H1 (cell line): ENCODE results near the gene RAB25. TPM values are rescaled to one million over a fixed set of nuclear protein-coding genes. Genes with fewer than 3 reads are reported as not detected.

ENCODE experiments used
- CTCF ChIA-PET: fragments of 300-600 bp; sonication (Branson Sonifier 250); formaldehyde crosslinking; loops from one replicate; lab custom pipeline; 2021; ENCODE audit not compliant: partially characterized antibody; lab: Charles Lee
- POLR2A ChIA-PET: fragments of 300-600 bp; sonication (Branson Sonifier 250); formaldehyde crosslinking; loops from one replicate; lab custom pipeline; 2021; ENCODE audit warnings: inconsistent platforms; ENCODE audit not compliant: partially characterized antibody; lab: Charles Lee
- DNase-seq, 2 experiments: peaks; one replicate each; pipeline versions ENCODE4 v3.0.0 to v3.0.0-alpha.2; 2010 to 2022; ENCODE audit warnings: low spot score in 2 of 2, low read depth in 1 of 2, mixed read lengths in 1 of 2
- FAIRE-seq: peaks from 2 replicates; lab custom pipeline; 2011; peaks lifted over from hg19 to GRCh38; lab: Jason Lieb, UNC
- H2AFZ ChIP-seq: 2 replicates; pipeline ENCODE4 v1.8.1; 2012; ENCODE audit warnings: low read length, inconsistent platforms
- H2AK5ac ChIP-seq: 2 replicates; pipeline ENCODE4 v1.6.1; 2013; ENCODE audit warnings: low read depth, low read length
- H2BK120ac ChIP-seq: replicated peaks from 2 replicates; pipeline ENCODE3; 2013; ENCODE audit warnings: low read depth, low read length, inconsistent platforms
- H2BK12ac ChIP-seq: 2 replicates; pipeline ENCODE4 v1.6.1; 2013; ENCODE audit warnings: low read depth, low read length
- H2BK15ac ChIP-seq: 2 replicates; pipeline ENCODE4 v1.6.1; 2013; ENCODE audit warnings: low read length
- H2BK20ac ChIP-seq: 2 replicates; pipeline ENCODE4 v1.6.1; 2013; ENCODE audit warnings: low read length
- H2BK5ac ChIP-seq: 2 replicates; pipeline ENCODE4 v1.6.1; 2013; ENCODE audit warnings: low read depth, low read length
- H3K14ac ChIP-seq: 2 replicates; pipeline ENCODE4 v1.6.1; 2013; ENCODE audit warnings: inconsistent platforms; ENCODE audit not compliant: insufficient read length
- H3K18ac ChIP-seq: 2 replicates; pipeline ENCODE4 v1.6.1; 2013; ENCODE audit warnings: low read length; ENCODE audit errors: extremely low read depth
- H3K23ac ChIP-seq: 2 replicates; pipeline ENCODE4 v1.6.1; 2013; ENCODE audit warnings: inconsistent platforms; ENCODE audit not compliant: insufficient read length
- H3K23me2 ChIP-seq: 2 replicates; pipeline ENCODE4 v1.6.1; 2013; ENCODE audit warnings: low read depth, low read length
- H3K27ac ChIP-seq: 2 replicates; pipeline ENCODE4 v1.6.1; 2011; ENCODE audit warnings: low read depth, low read length, inconsistent platforms
- H3K27me3 ChIP-seq, 4 experiments: replicated peaks in 1 of 4; 1 replicate in 1 of 4; 2 replicates in 3 of 4; pipeline versions ENCODE4 v1.6.1 to v1.8.1; 2011 to 2013; ENCODE audit warnings: low read length in 3 of 4, mild to moderate bottlenecking in 3 of 4, inconsistent platforms in 2 of 4, mixed read lengths in 2 of 4, moderate library complexity in 1 of 4; ENCODE audit not compliant: control insufficient read depth in 3 of 4, insufficient read depth in 3 of 4; ENCODE audit errors: extremely low read depth in 1 of 4
- H3K36me3 ChIP-seq, 4 experiments: 2 replicates each; pipeline versions ENCODE4 v1.6.1 to v1.8.1; 2011 to 2013; ENCODE audit warnings: mild to moderate bottlenecking in 4 of 4, low read length in 3 of 4, moderate library complexity in 2 of 4, control low read depth in 1 of 4, inconsistent platforms in 1 of 4; ENCODE audit not compliant: insufficient read depth in 4 of 4, control insufficient read depth in 2 of 4
- H3K4ac ChIP-seq: replicated peaks from 2 replicates; pipeline ENCODE3; 2013; ENCODE audit warnings: low read length, low read depth, mixed read lengths, inconsistent platforms; ENCODE audit not compliant: insufficient read length
- H3K4me1 ChIP-seq, 4 experiments: replicated peaks in 1 of 4; 1 replicate in 1 of 4; 2 replicates in 3 of 4; pipeline versions ENCODE4 v1.6.1 to v1.8.1; 2011 to 2013; ENCODE audit warnings: low read length in 3 of 4, inconsistent platforms in 2 of 4, mixed read lengths in 1 of 4; ENCODE audit not compliant: insufficient read depth in 4 of 4, control insufficient read depth in 3 of 4
- H3K4me2 ChIP-seq, 2 experiments: 2 replicates each; pipeline versions ENCODE4 v1.6.1 to v1.8.1; 2011 to 2013; ENCODE audit warnings: low read depth in 2 of 2, low read length in 2 of 2, control low read depth in 1 of 2, inconsistent platforms in 1 of 2, mild to moderate bottlenecking in 1 of 2; ENCODE audit not compliant: insufficient read depth in 1 of 2
- H3K4me3 ChIP-seq, 4 experiments: fragments of 200-600, 300-600 bp in 1 of 4; sonication (generic), shearing (Covaris generic), sonication (Bioruptor Twin) in 1 of 4; 2 replicates each; pipeline versions ENCODE4 v1.5.1 to v1.8.1; 2011 to 2016; ENCODE audit warnings: low read length in 4 of 4, low read depth in 3 of 4, control low read depth in 2 of 4, inconsistent platforms in 2 of 4, mild to moderate bottlenecking in 2 of 4, mixed read lengths in 1 of 4, moderate library complexity in 1 of 4; ENCODE audit not compliant: insufficient read depth in 2 of 4; ENCODE audit errors: extremely low read depth in 1 of 4
- H3K56ac ChIP-seq: replicated peaks from 2 replicates; pipeline ENCODE3; 2013; ENCODE audit warnings: low read depth, mild to moderate bottlenecking, mixed read lengths, low read length, inconsistent platforms; ENCODE audit not compliant: insufficient read length
- H3K79me1 ChIP-seq: 2 replicates; pipeline ENCODE4 v1.6.1; 2013; ENCODE audit warnings: low read depth, low read length, control low read depth
- H3K79me2 ChIP-seq, 2 experiments: 2 replicates each; pipeline versions ENCODE4 v1.6.1 to v1.8.1; 2012 to 2013; ENCODE audit warnings: low read length in 2 of 2, mild to moderate bottlenecking in 2 of 2, inconsistent platforms in 1 of 2; ENCODE audit not compliant: insufficient read depth in 2 of 2, control insufficient read depth in 1 of 2
- H3K9ac ChIP-seq, 4 experiments: replicated peaks in 1 of 4; 1 replicate in 1 of 4; 2 replicates in 3 of 4; pipeline versions ENCODE4 v1.6.1 to v1.8.1; 2011 to 2013; ENCODE audit warnings: low read depth in 3 of 4, low read length in 3 of 4, control low read depth in 2 of 4, mild to moderate bottlenecking in 2 of 4, moderate library complexity in 2 of 4, inconsistent platforms in 1 of 4; ENCODE audit errors: extremely low read depth in 1 of 4
- H3K9me3 ChIP-seq, 2 experiments: 2 replicates each; pipeline versions ENCODE4 v1.6.1 to v1.8.1; 2012 to 2013; ENCODE audit warnings: mild to moderate bottlenecking in 2 of 2, moderate library complexity in 2 of 2, control low read depth in 1 of 2, inconsistent platforms in 1 of 2, low read depth in 1 of 2, low read length in 1 of 2, mixed read lengths in 1 of 2; ENCODE audit not compliant: insufficient read depth in 2 of 2
- H4K20me1 ChIP-seq, 2 experiments: replicated peaks in 1 of 2; 2 replicates each; pipeline versions ENCODE3 to v1.8.1; 2011 to 2013; ENCODE audit warnings: inconsistent platforms in 2 of 2, low read length in 2 of 2, mild to moderate bottlenecking in 1 of 2; ENCODE audit not compliant: insufficient read depth in 2 of 2, control insufficient read depth in 1 of 2
- H4K5ac ChIP-seq: 2 replicates; pipeline ENCODE4 v1.6.1; 2013; ENCODE audit warnings: low read length, low read depth, mixed read lengths, inconsistent platforms; ENCODE audit not compliant: insufficient read length
- H4K8ac ChIP-seq: 2 replicates; pipeline ENCODE4 v1.8.0; 2013; ENCODE audit warnings: mild to moderate bottlenecking, moderate library complexity, low read length, inconsistent platforms; ENCODE audit not compliant: insufficient read depth; ENCODE audit errors: extremely low read depth
- H4K91ac ChIP-seq: replicated peaks from 2 replicates; pipeline ENCODE3; 2013; ENCODE audit warnings: low read length, mixed read lengths, inconsistent platforms; ENCODE audit not compliant: insufficient read length
- ATF3 ChIP-seq: IDR thresholded peaks from 2 replicates; pipeline ENCODE4 v1.6.1; 2011; ENCODE audit warnings: low read depth, mild to moderate bottlenecking, low read length; ENCODE audit not compliant: insufficient read depth
- POLR2AphosphoS5 ChIP-seq: IDR thresholded peaks from 2 replicates; pipeline ENCODE4 v1.6.1; 2011; ENCODE audit warnings: low read depth, low read length
- WGBS, 2 experiments: shearing (Covaris generic) in 1 of 2; methylation state at CpG; one replicate each; pipeline versions ENCODE4 v1.1.6 to v1.1.7; 2013 to 2015; ENCODE audit warnings: low lambda C conversion rate in 2 of 2, mixed read lengths in 2 of 2, inconsistent platforms in 1 of 2, low coverage in 1 of 2, missing lambda C conversion rate in 1 of 2; ENCODE audit not compliant: insufficient replicate concordance in 2 of 2, insufficient coverage in 1 of 2, insufficient read length in 1 of 2; ENCODE audit errors: extremely low coverage in 1 of 2, missing lambda C conversion rate in 1 of 2; 5-methylcytosine and 5-hydroxymethylcytosine counted together
- polyA plus RNA-seq, 7 experiments: library from polyadenylated mRNA; depleted of rRNA in 3 of 7; stranded (reverse) in 5 of 7; unstranded in 2 of 7; fragments of >200 nt in 5 of 7; fragments of 200-250 nt in 2 of 7; gene quantifications; 1 replicate in 5 of 7; 2 replicates in 1 of 7; 4 replicates in 1 of 7; pipeline versions ENCODE4 v1.2.1 to v1.2.3, GENCODE V29; 2011 to 2013; ENCODE audit warnings: missing spikeins in 2 of 7, mixed read lengths in 2 of 7
- total RNA-seq: library from RNA; stranded (reverse); fragmentation: NEBNext Ultra II Directional; extraction: Animal tissue kit (Norgen Biotek cat#: 25700); gene quantifications from 2 replicates; pipeline ENCODE4 v1.2.1, GENCODE V29; 2021

Gene RAB25
- total and polyA plus RNA-seq, 2 of the 8 experiments (the other 6 are each of a cell fraction or from before 2014, with no cell fraction given), result 34.8 to 98.2 TPM

DNA sequence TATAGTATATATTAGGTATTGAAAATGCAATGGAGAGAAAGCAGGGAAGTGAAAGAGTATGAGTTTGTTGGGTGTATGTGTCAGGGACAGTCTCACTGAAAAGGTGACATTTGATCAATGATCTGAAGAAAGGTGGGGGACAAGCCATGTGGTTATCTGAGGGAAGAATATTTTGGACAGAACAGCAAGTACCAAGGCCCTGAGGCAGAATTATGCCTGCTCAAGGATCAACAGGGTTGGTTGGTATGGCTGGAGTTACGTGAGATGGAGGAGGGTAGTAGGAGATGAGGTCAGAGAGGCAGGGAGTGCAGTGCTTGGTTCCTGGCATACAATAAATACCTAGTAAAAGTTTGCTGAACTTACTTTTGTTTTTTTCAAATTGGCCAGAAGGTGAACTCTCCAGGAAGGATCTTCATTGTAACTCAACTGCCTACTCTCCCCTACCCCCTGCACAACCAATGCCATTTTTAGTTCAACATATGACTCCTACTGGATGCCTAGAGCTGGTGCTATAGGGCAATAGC is 4.6 kb upstream of the RAB25 start:
- Histone ChIP-seq H3K56ac (no peak overlapping the region), H3K27ac (no peak overlapping the region), H2BK120ac (no peak overlapping the region), H2BK20ac (peak overlapping the region; percentile 43; the same call in 1 of the 2 replicates), H3K27me3 (no peaks in the 10 kb centered on the region), H3K4ac (no peak overlapping the region), H3K23me2 (peaks cover 17% of the 10 kb centered on the region), H3K4me1 (peaks cover 0 to 9% (median 3%) of the 10 kb centered on the region in 4 experiments; a peak in 3 of 7 replicates), H3K14ac (no peak overlapping the region), H2BK12ac (no peak overlapping the region), H4K91ac (no peak overlapping the region), H3K79me2 (peaks cover 0 to 26% of the 10 kb centered on the region in 2 experiments; a peak in 3 of 4 replicates), H2AK5ac (no peak overlapping the region), H3K18ac (no peak overlapping the region), H4K8ac (no peak overlapping the region), H3K9ac (no peak overlapping the region), H4K20me1 (peaks cover 2% of the 10 kb centered on the region in 2 experiments), H3K23ac (no peak overlapping the region), H2BK5ac (no peak overlapping the region), H3K4me2 (no peak overlapping the region; a peak in 1 of 4 replicates), H3K9me3 (no peaks in the 10 kb centered on the region), H2BK15ac (no peak overlapping the region), H2AFZ (no peak overlapping the region), H3K79me1 (peaks cover 2% of the 10 kb centered on the region; the same call in 1 of the 2 replicates), H3K4me3 (no peak overlapping the region), H4K5ac (no peak overlapping the region), H3K36me3 (peaks cover 0 to 7% (median 4%) of the 10 kb centered on the region in 4 experiments; a peak in 1 of 8 replicates)
- CTCF ChIA-PET, result interaction anchor here (0.8 to 6.2 kb wide), 6 partner anchors 9 to 125 kb away, joined by 3 to 23 read pairs (median 3); no protein-coding TSS in a partner anchor
- DNase-seq (no peak), FAIRE-seq (no peak)
- WGBS, 2 experiments, result 85% methylated on average over 1 of the region's 1 CpG; no CpG with 5 or more reads in 1 of the 2 experiments
- POLR2A ChIA-PET, result interaction anchor here (1.3 to 6.9 kb wide), 3 partner anchors 16 to 122 kb away, joined by 3 to 88 read pairs (median 3); partner anchors contain the start of gene KHDC4
- TF ChIP-seq POLR2AphosphoS5 (no peak), ATF3 (no peak)
